Astrocyte (in vitro differentiated cells and primary cell): Measurements from ENCODE around the gene MSI1.

Experiments used
- EZH2 ChIP-seq: IDR thresholded peaks from 2 replicates; pipeline ENCODE4 v1.6.1; 2012; ENCODE audit warnings: mild to moderate bottlenecking, low read length, inconsistent platforms; ENCODE audit not compliant: insufficient read depth
- TF ChIP-seq, protein P1 (sequence below): IDR thresholded peaks from 2 replicates; pipeline ENCODE4 v1.5.1; 2011; ENCODE audit warnings: low read depth, mild to moderate bottlenecking, inconsistent platforms, low read length, moderate library complexity; ENCODE audit not compliant: insufficient read depth

DNA sequence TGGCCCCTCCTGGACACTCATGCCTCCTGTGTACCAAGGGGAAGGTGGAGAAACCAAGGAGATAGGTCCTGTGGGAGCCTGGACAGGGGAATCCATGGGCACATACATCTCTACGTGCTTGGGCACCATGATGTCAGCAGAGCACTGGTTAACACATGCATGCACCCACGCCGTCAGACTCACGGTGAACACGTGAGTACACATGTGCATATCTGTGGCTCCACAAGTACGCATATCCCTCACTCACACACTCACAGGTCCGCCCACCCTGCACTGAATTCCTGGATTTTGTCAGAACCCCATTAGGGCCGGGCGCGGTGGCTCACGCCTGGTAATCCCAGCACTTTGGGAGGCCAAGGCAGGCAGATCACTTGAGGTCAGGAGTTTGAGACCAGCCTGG lies 39.8 kb upstream of the MSI1 start:
- TF ChIP-seq, protein P1, sequence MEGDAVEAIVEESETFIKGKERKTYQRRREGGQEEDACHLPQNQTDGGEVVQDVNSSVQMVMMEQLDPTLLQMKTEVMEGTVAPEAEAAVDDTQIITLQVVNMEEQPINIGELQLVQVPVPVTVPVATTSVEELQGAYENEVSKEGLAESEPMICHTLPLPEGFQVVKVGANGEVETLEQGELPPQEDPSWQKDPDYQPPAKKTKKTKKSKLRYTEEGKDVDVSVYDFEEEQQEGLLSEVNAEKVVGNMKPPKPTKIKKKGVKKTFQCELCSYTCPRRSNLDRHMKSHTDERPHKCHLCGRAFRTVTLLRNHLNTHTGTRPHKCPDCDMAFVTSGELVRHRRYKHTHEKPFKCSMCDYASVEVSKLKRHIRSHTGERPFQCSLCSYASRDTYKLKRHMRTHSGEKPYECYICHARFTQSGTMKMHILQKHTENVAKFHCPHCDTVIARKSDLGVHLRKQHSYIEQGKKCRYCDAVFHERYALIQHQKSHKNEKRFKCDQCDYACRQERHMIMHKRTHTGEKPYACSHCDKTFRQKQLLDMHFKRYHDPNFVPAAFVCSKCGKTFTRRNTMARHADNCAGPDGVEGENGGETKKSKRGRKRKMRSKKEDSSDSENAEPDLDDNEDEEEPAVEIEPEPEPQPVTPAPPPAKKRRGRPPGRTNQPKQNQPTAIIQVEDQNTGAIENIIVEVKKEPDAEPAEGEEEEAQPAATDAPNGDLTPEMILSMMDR, result no peak
- TF ChIP-seq EZH2, result no peak
